ENCODE data around the gene PSMF1.
"Not testable (repeated sequence)": the region's sequence is repeated elsewhere in the genome, so short reads cannot be mapped to it uniquely, and the experiment has no call there.

GRCh38 chr20:1216527-1217427, 98.4 kb downstream of the PSMF1 start:
- not testable (repeated sequence) for TF ChIP-seq HNRNPUL1 (IDR thresholded peaks at IDR 0.05; ENCODE audit: low read depth, low read length); MZF1 (CRISPR knock-in tag; IDR thresholded peaks at IDR 0.05; ENCODE audit: borderline replicate concordance); PAWR (CRISPR knock-in tag; IDR thresholded peaks at IDR 0.05; ENCODE audit: borderline replicate concordance); CTCF (CRISPR knock-in tag; IDR thresholded peaks at IDR 0.05); JUN (CRISPR knock-in tag; IDR thresholded peaks at IDR 0.05); DNMT3B (CRISPR knock-in tag; conservative IDR thresholded peaks at IDR 0.05)
- TF ChIP-seq, protein P1, sequence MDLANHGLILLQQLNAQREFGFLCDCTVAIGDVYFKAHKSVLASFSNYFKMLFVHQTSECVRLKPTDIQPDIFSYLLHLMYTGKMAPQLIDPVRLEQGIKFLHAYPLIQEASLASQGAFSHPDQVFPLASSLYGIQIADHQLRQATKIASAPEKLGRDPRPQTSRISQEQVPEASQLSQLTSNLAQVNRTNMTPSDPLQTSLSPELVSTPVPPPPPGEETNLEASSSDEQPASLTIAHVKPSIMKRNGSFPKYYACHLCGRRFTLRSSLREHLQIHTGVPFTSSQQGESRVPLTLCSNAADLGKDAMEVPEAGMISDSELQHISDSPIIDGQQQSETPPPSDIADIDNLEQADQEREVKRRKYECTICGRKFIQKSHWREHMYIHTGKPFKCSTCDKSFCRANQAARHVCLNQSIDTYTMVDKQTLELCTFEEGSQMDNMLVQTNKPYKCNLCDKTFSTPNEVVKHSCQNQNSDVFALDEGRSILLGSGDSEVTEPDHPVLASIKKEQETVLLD (CRISPR knock-in tag; IDR thresholded peaks at IDR 0.05; ENCODE audit: low read depth), result not testable (repeated sequence)
